Smooth muscle cell of trachea (primary cell): ENCODE results near the gene FAM3C. TPM values are rescaled to one million over a fixed set of nuclear protein-coding genes. Genes with fewer than 3 reads are reported as not detected.

ENCODE experiments used
- total RNA-seq: library from RNA; depleted of rRNA; stranded (reverse); fragments of >200 nt; gene quantifications from 2 replicates; pipeline ENCODE4 v1.2.1, GENCODE V29; 2014

The FAM3C gene
- 23.0 and 43.3 TPM in 2 replicates for total RNA-seq

DNA sequence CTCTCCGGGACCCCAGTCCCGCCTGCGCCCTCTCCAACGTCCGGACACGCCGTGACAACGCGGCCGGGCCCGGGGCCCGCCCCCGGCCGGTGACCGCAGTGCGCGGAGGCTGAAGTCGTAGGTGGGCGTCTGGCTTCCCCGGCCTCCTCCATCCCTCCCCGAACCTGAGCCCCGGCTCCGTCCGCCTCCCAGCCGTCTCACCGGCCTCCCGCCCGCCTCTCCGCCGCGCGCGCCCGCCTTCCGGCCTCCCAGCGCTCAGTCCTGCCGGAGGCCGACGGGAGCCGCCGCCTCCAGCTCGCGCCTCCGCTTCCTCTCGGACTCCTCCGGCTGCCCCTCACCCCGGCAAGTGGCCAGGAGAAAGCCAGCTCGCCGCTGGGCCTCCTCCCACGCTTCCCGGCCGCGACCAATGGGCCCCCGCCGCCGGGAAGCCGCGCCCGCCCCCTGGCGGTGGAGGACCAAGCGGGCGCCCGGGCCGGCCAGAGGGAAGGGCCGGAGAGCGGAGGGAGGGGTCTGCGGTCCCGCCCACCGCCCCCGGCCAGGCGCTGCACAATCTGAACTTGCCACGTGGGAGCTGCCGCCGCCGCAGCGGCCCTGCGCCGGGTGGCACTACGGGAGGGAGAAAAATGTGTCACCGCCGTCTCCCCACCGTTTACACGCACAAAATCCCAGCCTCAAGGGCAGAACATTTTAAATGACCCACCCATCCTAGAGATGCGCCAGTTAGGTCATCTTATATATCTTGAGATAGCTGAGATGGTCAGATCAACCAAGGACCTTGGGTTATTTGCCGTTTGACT lies at the start of gene FAM3C:
TSS of gene FAM3C (minus strand) at position 348 of the 797 bp plus-strand sequence. CDS start 13,339 bp downstream, outside the sequence.

DNA sequence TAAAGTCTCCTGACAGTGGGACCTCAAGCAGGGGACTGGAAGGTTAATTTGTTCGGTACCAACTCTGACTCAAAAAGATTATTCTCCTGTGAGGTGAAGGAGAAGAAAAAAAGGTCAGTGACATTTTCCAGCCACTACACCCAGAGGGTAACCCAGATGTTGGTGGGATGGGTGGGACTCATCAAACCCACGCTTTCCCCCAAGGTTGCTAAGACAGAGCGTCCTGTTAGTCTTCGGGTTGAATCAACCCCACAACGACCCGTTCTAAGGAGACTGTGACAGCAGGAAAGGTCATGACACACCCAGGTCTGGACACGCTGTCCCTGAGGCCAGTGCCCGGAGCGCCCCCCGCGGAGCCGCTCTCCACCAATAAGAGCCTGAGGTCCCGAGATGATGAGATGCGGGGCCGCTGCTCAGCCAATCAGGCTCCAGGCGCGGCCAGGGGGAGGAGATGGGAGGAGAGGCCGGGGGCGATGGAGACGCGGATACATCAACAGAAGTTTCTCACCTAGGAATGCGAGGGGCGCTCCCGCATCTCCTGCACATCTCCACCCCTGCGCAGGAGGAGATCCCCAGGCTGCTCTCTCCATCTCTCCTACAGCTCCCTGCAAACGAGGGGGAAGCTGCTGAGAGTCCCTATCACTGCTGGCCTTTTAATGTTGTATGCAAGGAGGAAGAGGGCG lies 67.5 kb downstream of the FAM3C start, which contains the start of gene WNT16:
TSS of gene WNT16 (plus strand) at position 493 of the 683 bp plus-strand sequence. CDS start 293 bp downstream, outside the sequence.

Other genes with a start within 250 kb of the FAM3C start
- gene WNT16, start 67.3 kb downstream of the FAM3C start, total RNA-seq: 0.50 and 1.2 TPM in 2 replicates